Upper lobe of left lung (tissue), 6 donors: ENCODE measurements around the gene ANAPC13. TPM values are rescaled to one million over a fixed set of nuclear protein-coding genes. Genes with fewer than 3 reads are reported as not detected.

ENCODE experiments used
- ATAC-seq, 2 donors: fragments of 200-7000 bp; cut with Tn5 transposase; one replicate each; pipeline ENCODE4 v1.9.1; 2022; ENCODE audit warnings: mild to moderate bottlenecking in 2 of 2, moderate library complexity in 2 of 2; ENCODE audit not compliant: low FRiP score in 2 of 2
- DNase-seq, 2 donors: peaks; one replicate each; pipeline ENCODE4 v3.0.0-alpha.2; 2019 to 2020
- H3K27ac ChIP-seq, 4 donors: fragments of 200-600 bp; sonication (generic); one replicate each; pipeline ENCODE4 v1.5.1; 2016 to 2019
- H3K27me3 ChIP-seq, 4 donors: fragments of 200-600 bp; sonication (generic); one replicate each; pipeline ENCODE4 v1.5.1; 2017 to 2019
- H3K36me3 ChIP-seq, 4 donors: fragments of 200-600 bp; sonication (generic); one replicate each; pipeline ENCODE4 v1.5.1; 2016 to 2019
- H3K4me1 ChIP-seq, 4 donors: fragments of 200-600 bp; sonication (generic); one replicate each; pipeline ENCODE4 v1.5.1; 2018 to 2019
- H3K4me3 ChIP-seq, 4 donors: fragments of 200-600 bp; sonication (generic); one replicate each; pipeline ENCODE4 v1.5.1; 2017 to 2019; ENCODE audit warnings: mild to moderate bottlenecking in 2 of 4, moderate library complexity in 1 of 4
- H3K9me3 ChIP-seq, 4 donors: fragments of 200-600 bp; sonication (generic); one replicate each; pipeline ENCODE4 v1.5.1; 2018 to 2019
- EP300 ChIP-seq, 4 donors: sonication (generic); formaldehyde crosslinking; IDR thresholded peaks; one replicate each; pipeline ENCODE4 v1.5.1; 2017; ENCODE audit warnings: antibody characterized with exemption in 4 of 4, control low read depth in 2 of 4
- POLR2A ChIP-seq, 4 donors: fragments of 450-650 bp; IDR thresholded peaks; one replicate each; pipeline ENCODE4 v1.5.1; 2016 to 2017; ENCODE audit warnings: antibody characterized with exemption in 4 of 4, mild to moderate bottlenecking in 2 of 4
- POLR2AphosphoS5 ChIP-seq, 2 donors: sonication (generic); formaldehyde crosslinking; IDR thresholded peaks; one replicate each; pipeline ENCODE4 v1.5.1; 2017; ENCODE audit warnings: antibody characterized with exemption in 2 of 2
- WGBS, 2 donors: methylation state at CpG; one replicate each; pipeline ENCODE4 v1.1.5; 2017 to 2018; 5-methylcytosine and 5-hydroxymethylcytosine counted together
- total RNA-seq, 6 donors: library from RNA; depleted of rRNA in 4 of 6; stranded (reverse); fragments of >200 nt in 4 of 6; gene quantifications; one replicate each; pipeline versions ENCODE4 v1.1.0 to v1.2.1, GENCODE V29; 2016 to 2021
- TF ChIP-seq, protein P1 (sequence below), 6 experiments: fragments of 450-650 bp in 4 of 6; fragments of 200-600 bp in 2 of 6; sonication (generic) in 2 of 6; IDR thresholded peaks; one replicate each; pipeline ENCODE4 v1.5.1; 2016 to 2019; ENCODE audit warnings: antibody characterized with exemption in 6 of 6
- donor health status: DM: no; HTN: no; CAD: no; lungs with moderate emphysema.
- donor health status: DM: no; HTN: yes; CAD: no; lungs with severe emphysema.

Gene ANAPC13, protein sequence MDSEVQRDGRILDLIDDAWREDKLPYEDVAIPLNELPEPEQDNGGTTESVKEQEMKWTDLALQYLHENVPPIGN
- 10 to 100 TPM; 37.3 to 59.4 (median 50.3) TPM for total RNA-seq

DNA sequence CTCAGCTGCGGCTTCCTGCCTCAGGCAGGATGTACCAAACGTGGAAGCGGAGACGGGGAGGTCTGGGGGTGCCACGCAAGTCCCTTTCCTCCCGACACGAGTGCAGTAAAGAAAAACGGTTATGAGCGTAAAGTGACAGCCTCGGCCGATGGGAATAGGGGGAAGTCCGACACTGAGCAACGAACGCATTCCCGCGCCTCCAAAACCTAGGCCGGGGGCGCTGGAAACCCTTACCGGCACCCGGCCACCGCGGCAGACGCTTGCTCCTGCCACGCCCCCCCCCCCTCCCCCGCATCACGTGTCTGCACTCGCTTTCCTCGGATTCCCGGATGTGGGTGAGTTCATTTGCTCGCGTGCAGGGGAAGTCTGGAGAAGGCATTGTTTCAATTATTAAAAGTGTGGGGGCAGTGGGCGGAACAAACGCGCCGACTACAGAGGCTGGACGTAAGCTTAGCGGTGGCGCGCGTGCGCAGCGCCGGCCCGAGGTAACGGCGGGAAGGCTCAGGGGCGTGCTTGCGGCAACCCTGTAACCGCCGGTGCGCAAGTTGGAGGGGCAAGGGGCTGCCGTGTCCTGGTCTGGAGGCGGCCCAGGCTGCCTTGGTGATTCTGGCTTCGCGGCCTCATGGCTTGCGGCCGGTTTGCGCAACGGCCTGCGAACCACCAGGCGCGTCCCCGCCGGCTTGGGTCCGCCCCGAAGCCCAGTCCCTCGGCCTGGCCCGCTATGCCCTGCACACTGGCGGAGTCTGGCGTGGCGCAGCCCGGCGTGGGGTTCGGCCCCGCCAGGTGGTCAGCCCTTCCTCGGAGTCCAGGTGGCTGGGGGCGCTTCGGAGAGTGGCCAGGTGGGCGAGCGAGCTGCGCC is at the start of gene ANAPC13, which contains the start of gene CEP63:
Gene ANAPC13 (minus strand): TSS at position 268 of the 859 bp plus-strand sequence. CDS start 3,081 bp downstream, outside the sequence.
Gene CEP63 (plus strand): TSS at position 340 of the 859 bp plus-strand sequence. CDS start 9,264 bp downstream, outside the sequence.
- no peaks in the 10 kb centered on the region for H3K27me3 ChIP-seq
- H3K36me3 ChIP-seq = peaks cover 5 to 15% (median 10%) of the 10 kb centered on the region in 4 donors
- TF ChIP-seq, protein P1, sequence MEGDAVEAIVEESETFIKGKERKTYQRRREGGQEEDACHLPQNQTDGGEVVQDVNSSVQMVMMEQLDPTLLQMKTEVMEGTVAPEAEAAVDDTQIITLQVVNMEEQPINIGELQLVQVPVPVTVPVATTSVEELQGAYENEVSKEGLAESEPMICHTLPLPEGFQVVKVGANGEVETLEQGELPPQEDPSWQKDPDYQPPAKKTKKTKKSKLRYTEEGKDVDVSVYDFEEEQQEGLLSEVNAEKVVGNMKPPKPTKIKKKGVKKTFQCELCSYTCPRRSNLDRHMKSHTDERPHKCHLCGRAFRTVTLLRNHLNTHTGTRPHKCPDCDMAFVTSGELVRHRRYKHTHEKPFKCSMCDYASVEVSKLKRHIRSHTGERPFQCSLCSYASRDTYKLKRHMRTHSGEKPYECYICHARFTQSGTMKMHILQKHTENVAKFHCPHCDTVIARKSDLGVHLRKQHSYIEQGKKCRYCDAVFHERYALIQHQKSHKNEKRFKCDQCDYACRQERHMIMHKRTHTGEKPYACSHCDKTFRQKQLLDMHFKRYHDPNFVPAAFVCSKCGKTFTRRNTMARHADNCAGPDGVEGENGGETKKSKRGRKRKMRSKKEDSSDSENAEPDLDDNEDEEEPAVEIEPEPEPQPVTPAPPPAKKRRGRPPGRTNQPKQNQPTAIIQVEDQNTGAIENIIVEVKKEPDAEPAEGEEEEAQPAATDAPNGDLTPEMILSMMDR (IDR thresholded peaks at IDR 0.05) = peak in 3 of 6 experiments; percentile 11 to 24 (median 18)
- TF ChIP-seq EP300 (IDR thresholded peaks at IDR 0.05) (peak in 2 of 4 donors; percentile 48 to 68), POLR2A (IDR thresholded peaks at IDR 0.05) (peak in 3 of 4 donors; percentile 57 to 84 (median 83)), POLR2AphosphoS5 (IDR thresholded peaks at IDR 0.05) (peak; percentile 82 to 87)
- peaks cover 30 to 37% (median 33%) of the 10 kb centered on the region in 4 donors for H3K4me1 ChIP-seq
- peak; percentile 94 to 98 for ATAC-seq
- 0 to 1% methylated on average over 21 to 67 of the region's 81 CpGs for WGBS, 2 donors
- H3K27ac ChIP-seq = peak within 1 kb of the TSS; percentile 95 to 99 (median 96)
- DNase-seq = peak; percentile 96
- peak within 1 kb of the TSS; percentile 67 to 89 (median 82) for H3K4me3 ChIP-seq
- no peaks in the 10 kb centered on the region for H3K9me3 ChIP-seq

DNA sequence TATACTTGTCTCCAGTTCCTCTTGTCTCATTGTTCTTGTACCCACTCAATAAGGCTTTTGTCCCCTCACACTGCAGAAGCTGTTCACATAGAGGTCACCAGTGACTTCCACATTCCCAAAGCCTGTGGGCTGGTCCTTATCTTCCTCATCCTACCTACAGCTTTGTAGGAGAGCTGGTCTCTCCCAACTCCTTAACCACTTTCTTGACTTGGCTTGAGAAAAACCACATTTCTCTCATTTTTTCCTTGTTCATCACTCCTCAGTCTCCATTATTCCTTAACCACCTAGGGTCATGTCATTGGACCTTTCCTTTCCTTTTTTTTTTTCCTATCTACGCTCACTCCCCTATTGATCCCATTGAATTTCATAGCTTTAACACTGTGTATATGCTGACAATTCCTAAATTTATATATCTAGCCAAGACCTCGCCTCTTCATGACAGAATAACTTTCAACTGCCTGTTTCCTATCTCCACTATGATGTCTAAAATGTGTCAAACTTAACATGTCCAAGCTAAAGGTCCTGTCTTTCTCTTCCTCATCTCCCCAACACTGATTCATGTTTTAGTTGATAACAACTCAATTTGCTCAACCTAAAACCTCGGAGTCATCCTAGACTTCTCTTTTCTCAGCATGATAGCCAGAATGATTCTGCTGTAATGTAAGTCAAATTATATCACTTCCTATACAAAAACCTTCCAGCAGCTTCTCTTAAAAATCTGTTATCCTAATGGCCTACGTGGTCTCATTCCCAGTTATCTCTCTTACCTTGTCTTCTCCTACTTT is 49.6 kb upstream of the ANAPC13 start:
- Histone ChIP-seq H3K27ac (peak overlapping the region in 1 of 4 donors; percentile 3), H3K27me3 (no peaks in the 10 kb centered on the region), H3K4me1 (no peaks in the 10 kb centered on the region), H3K9me3 (no peaks in the 10 kb centered on the region), H3K4me3 (no peak overlapping the region), H3K36me3 (peaks cover 0 to 30% (median 6%) of the 10 kb centered on the region in 4 donors)
- DNase-seq = no peak
- TF ChIP-seq POLR2A (IDR thresholded peaks at IDR 0.05) (no peak), POLR2AphosphoS5 (IDR thresholded peaks at IDR 0.05) (no peak), EP300 (IDR thresholded peaks at IDR 0.05) (no peak)
- TF ChIP-seq, protein P1 (IDR thresholded peaks at IDR 0.05) = no peak
- no peak for ATAC-seq
- 82 to 86% methylated on average over 4 of the region's 4 CpGs for WGBS, 2 donors

DNA sequence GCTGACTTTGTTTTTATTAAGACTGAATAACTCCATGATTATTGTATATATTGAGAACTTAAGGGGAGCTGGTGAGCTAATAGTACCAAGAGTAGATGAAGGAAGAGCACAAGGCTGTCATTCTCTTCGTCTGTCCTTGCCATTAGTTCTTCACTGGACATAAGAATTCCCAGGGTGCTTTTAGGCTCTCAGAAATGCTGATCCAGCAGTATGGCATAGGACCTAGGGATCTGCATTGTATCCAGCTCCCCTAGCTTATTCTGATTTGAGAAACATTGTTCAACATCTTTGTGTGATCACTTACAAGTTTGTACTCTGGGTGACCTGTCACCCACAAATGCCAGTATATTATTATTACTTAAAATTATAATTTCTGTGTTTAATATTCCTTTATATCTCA is 47.7 kb upstream of the ANAPC13 start:
- DNase-seq = no peak
- 88 to 90% methylated on average over 1 of the region's 1 CpG for WGBS, 2 donors
- no peaks in the 10 kb centered on the region for H3K27me3 ChIP-seq
- no peak overlapping the region for H3K27ac ChIP-seq
- H3K4me3 ChIP-seq = no peak overlapping the region
- H3K4me1 ChIP-seq = no peaks in the 10 kb centered on the region
- H3K9me3 ChIP-seq = no peaks in the 10 kb centered on the region
- no peak for ATAC-seq
- peaks cover 0 to 24% (median 6%) of the 10 kb centered on the region in 4 donors for H3K36me3 ChIP-seq
- no peak for TF ChIP-seq EP300 (IDR thresholded peaks at IDR 0.05)
- no peak for TF ChIP-seq POLR2A (IDR thresholded peaks at IDR 0.05)
- TF ChIP-seq POLR2AphosphoS5 (IDR thresholded peaks at IDR 0.05) = no peak
- TF ChIP-seq, protein P1 (IDR thresholded peaks at IDR 0.05) = no peak

DNA sequence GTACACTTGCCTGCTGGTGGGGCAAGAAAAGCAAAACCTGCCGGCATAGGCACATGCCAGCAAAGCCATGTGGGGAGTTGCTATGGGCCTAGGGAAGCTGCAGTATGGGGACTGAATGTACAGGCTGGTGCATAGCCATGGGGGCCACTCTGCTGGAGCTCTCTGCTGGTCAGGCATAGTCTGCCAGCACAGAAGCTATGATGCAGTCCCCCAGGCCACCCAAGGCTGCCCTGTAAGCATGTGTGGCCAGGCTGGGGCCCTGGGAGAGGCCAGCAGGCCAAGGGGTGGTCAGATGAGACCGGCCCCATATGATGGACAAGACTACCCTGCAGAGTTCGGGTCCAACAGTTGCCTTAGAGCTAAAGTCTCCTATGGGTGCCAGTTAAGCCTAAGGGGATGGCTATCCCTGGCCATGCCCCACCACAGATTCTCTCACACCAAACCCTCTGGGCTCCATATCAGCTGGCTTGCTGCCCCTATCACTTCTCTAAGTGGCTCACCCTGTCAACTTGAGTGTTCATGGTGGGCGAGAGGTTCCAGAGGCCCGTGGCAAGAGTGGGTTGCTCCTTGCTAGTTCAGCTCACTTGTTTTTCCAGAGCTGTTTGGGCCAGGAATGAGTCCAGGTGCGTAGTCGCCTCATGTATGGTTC is 41.9 kb upstream of the ANAPC13 start:
- Histone ChIP-seq H3K36me3 (no peaks in the 10 kb centered on the region), H3K27me3 (no peaks in the 10 kb centered on the region), H3K27ac (no peak overlapping the region), H3K4me1 (no peaks in the 10 kb centered on the region), H3K9me3 (peaks cover 5 to 29% (median 23%) of the 10 kb centered on the region in 4 donors), H3K4me3 (no peak overlapping the region)
- ATAC-seq = peak in 1 of 2 donors; percentile 15
- peak in 1 of 2 donors; percentile 51 for DNase-seq
- no peak for TF ChIP-seq POLR2AphosphoS5 (IDR thresholded peaks at IDR 0.05)
- TF ChIP-seq, protein P1 (IDR thresholded peaks at IDR 0.05) = no peak
- TF ChIP-seq POLR2A (IDR thresholded peaks at IDR 0.05) = no peak
- no peak for TF ChIP-seq EP300 (IDR thresholded peaks at IDR 0.05)
- WGBS, 2 donors = 92 to 100% methylated on average over 5 to 6 of the region's 7 CpGs
